NCI-H146 (cell line): ENCODE results near the gene PIAS1.
"Not testable (repeated sequence)": the region's sequence is repeated elsewhere in the genome, so short reads cannot be mapped to it uniquely, and the experiment has no call there.

Experiments
- DNase-seq: peaks from one replicate; lab custom pipeline; 2025; lab: John Stamatoyannopoulos, UW

Gene PIAS1

DNA sequence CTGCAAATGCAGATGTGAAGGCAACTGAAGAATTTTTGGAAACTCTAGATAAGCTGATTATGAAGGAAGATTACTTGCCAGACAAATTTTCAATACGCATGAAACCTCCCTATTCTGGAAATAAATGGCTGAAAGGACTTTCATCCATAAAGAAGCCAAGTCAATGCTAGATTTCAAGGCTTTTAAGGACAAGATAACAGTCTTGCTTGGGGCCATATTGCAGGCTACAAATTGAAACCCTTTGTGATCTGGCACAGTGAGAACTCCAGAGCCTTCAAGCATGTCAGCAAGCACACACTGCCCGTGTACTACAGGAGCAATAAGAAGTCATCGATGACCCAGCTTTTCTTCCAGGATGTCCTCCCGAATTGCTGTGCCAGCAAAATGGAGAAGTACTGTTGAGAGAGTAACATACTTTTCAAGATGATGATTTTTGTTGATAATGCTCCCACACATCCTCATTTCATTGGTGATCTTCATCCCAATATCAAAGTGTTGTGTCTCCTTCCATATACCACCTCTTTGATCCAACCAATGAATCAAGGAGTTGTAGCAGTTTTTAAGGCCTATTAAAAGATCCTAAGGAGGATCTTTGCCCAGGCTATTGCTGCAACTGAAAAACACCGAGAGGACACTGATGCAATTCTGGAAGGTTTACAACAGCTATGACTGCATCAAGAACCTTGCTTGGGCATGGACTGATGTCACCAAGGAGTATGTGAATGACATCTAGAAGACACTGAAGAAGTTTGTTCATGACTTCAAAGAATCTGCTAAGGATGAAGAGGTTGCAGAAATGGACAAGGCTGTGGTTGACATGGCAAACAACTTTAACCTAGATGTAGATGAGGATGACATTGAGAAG, 130.7 kb downstream of the PIAS1 start:
- no peak for DNase-seq

DNA sequence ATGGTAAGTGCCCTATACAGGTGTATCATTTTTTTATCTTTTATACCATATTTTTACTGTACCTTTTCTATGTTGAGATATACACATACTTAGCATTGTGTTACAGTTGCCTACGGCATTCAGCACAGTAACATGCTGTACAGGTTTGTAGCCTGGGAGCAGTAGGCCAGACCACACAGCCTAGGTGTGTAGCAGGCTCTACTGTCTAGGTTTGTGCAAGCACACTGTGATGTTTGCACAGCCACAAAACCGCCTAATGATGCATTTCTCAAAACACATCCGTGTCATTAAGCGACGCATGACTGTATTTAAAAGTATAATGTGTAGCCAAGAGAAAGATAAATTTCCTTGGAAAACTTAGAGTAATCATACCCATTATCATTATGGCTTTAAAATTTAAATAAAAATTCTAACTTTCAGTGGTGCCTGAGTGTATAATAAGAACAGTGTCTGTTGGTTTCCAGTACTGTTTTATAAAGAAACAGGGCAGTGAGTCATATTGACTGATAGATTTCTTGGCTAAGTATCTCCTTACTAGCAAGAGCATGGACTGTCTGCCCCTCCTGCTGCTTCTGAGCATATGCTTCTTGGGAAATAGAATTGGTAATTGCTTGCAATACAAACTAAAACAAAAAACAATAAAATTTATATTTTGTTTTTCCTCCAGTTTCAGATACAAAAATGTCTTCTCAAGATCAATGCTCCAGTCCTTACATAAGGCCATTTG, 132.7 kb downstream of the PIAS1 start:
- DNase-seq: no peak

DNA sequence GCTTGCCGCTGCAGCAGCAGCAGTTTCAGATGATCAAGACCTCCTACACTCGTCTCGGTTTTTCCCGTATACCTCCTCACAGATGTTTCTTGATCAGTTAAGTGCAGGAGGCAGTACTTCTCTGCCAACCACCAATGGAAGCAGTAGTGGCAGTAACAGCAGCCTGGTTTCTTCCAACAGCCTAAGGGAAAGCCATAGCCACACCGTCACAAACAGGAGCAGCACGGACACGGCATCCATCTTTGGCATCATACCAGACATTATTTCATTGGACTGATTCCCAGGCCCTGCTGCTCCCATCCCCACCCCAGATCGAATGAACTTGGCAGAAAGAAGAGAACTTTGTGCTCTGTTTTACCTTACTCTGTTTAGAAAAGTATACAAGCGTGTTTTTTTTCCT, 133.4 kb downstream of the PIAS1 start:
- DNase-seq: no peak

DNA sequence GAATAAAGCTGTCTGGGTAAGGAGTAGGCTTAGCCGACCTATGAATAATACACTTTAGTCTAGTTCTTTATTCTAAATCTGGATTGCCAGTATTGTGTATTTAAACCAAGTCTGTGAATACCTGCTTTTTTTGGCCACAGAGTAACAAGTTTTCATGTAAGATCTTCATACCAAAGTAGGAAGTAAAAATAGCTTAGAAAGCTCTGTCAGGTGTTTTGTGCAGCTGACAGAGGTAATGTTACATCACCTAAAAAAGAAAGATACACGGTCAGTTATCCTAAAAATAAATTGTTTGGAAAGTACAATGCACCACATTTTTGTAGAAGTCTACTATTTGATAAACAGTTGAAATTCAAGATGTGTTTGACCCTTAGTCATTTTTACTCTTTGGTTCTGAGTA, 134.5 kb downstream of the PIAS1 start:
- DNase-seq: no peak

DNA sequence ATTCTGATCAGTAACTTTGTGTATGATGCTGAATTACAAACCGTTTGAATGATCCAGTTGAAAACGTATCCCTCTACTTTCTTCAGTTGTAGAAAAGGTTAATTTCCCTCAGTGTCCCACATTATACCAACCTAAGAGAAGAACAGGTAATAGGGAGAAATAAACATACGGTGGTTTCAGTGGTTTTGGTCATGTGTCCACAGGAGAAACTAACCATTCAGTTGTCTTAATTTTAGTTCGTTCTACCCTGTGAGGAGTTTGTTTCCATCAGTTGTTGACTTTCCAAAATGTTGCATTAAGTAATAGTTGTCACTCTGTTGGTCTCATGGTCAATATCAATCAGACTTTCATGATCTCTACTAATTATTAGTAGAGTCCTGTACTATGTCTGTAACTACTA, 135.9 kb downstream of the PIAS1 start:
- no peak for DNase-seq

DNA sequence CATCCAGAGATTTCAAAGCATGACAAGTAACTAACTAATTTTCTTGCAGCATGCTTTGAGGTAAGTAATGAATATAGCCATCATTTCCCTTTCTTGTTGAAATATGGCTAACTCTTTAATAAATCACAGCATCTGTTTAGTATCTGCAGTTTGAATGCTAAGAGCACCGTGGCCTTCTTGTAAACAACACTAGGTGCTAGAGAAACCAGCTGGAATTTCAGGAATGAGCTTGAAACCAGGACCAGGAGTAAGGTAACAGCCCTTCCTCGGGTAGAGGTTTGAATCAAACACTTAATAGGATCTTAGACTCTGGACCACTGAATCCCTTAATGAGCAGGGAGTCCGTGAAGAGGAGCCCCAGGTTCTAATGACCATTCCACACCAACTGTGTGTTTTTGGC, 137.4 kb downstream of the PIAS1 start:
- DNase-seq: no peak

DNA sequence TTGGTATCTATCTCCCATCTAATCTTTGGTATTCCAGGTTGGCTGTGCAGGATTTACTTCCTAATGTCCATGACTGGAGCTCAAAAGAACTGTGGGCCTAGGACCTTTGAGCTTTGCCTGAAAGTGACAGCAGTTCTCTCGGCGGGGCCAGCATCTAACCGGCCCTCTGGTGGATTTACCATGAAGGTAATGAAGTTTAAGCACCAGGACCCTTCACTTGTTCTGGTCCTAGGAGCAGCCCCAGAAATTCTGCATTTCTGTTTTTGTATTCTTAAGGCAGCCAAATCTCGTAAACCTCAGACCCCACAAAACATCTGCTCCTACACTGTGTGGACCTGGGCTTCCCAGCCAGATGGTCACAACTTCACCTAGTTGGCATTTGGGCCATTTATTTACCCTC, 138.0 kb downstream of the PIAS1 start:
- DNase-seq: no peak

DNA sequence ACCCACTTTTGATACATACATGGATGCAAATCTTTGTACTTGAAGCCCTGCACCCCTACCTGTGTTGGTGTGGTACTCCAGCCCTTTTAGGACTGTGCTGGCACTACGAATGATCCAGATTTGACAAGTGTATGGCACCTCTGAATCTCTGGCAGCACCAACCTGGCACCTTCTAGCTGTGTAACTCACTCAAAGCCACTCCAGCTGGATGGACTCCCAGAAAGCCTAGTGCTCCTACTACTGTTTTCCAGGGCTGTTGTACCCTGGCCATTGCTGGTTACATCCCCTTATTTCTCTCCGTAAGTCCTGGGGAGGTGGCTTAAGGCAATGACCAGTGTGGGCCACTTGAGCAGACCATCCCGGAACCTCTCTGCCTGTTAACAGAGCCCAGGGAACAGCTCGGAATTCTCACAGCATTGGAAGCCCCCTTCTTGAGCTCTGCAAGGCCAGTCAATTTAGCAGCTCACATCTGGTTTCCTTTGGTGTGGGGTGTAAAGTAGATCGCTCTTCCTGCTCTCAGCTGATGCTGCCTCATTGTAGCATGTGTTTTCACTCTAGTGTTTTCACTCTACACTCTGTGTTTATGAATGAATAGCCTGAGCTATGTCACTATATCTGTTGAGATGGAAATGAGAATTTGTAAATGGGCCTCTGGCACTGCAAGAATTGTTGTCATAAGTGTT, 138.8 kb downstream of the PIAS1 start:
- DNase-seq: no peak

DNA sequence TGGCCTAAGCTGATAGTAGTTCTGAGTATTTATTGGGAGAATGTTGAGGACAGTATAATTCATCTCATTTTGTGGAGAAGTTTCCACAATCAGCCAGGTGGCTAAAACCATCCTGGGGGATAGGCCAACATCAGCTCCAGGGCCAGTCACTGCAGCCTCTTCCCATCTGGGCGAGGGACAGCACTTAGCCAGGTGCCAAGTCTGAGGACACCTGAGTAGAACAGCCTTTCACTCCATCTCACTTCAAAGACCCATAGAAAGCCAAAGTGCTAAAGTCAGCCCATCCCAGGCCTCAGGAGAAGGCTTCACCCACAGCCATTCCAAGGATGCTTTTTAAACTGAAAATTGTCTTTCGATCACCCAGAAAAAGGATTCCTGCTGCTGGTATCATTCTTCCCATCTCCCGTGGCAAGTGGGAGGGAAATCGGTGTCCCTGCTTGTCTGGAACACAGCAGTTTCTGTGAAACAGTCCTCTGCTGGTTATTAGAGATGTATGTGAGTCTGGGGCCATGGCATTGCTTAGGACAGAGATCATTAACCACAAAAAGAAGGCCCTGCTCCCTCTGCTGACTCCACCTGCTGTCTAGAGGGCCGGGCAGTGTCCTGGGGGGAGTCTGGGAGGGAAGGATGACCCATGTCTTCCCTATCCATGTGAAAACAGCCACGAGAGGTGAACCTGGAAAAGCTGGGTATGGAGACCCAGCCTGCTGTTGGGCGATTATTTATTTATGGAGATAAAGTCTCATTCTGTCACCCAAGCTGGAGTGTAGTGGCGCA, 141.4 kb downstream of the PIAS1 start:
- no peak for DNase-seq

DNA sequence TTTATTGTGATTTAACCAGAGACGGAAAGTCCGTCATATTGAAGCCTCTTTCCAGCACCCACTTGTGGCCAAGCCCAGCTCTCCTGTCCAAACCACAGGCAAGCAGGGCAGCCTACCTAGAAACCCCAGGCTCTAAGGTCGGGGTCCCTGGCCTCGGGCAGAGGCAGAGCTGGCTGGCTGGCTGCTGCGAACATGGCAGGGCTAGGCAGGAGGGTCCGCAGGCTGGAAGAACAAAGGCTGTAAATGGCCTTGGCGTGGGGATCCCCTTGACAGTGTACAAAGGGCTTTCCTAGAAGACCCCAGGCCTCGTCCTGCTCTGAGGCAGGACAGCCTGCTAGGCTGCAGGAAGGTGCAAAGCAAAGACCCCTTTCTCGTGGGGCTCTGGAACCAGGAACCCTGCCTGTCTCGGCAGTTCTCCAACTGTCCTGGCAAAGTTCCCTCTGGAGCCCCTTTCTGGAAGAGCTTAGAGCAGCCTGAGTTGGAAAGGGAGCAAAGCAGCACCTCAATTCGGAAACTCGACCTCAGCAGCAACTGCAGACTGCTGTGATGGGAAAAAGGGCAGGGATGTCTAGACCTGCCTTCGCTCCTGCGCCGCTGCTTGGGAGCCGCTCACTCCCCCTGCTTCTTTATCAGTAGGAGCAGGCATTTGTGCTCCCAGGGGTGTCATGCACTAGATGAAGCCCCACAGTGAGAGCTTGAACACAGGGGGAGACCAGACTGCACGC, 142.5 kb downstream of the PIAS1 start:
- no peak for DNase-seq

DNA sequence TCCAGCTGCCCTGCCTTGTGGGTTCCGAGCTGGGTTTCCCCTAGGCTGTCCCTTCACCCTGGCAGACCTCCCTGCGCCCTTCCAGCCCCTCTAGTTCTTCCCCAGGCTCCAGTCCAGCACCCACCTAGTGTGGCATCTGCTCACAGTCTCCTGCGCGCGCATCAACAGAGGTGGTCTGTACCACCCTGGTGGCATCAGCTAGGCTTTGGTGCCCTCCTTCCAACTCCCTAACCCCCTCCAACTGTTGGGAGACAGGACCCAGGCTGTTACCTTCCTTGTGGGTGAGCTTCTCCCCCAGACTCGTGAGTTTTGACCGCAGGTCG, 143.0 kb downstream of the PIAS1 start:
- DNase-seq: no peak

DNA sequence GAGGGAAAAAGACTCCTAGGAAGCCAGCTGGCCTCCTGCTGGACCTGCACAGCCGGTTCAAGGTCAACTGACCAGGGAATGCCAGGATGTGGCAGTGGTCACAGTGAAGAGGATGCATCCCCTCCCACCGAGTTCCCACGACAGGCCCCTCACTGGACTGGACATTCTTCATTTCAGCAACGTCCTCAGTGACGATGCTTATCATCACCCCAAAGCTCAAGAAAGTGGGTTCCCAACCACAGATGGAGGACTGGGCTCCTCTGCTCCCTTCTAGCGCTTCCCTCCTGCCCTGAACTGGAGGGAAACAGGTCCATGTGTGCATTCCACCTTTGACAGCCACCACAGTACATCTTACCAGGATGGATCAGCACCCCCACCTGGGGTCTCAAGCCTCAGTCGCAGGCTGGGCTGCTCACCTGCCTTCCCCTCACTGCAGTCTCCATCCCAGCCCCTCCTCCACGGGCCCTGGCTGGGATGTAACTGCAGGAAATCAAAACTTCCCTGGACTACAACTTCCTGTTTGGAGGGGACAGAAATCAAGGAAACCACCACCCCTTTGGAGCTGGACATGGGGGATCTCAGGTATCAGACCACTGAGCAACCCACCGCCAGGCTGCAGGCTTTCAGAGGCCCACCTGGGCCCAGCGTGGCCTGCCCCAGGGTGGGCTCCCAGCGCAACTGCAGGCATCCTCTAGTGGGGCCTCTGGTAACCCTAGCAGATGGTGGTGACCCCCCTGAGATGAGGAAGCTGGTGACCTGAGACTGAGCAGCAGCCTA, 143.7 kb downstream of the PIAS1 start:
- DNase-seq: no peak

DNA sequence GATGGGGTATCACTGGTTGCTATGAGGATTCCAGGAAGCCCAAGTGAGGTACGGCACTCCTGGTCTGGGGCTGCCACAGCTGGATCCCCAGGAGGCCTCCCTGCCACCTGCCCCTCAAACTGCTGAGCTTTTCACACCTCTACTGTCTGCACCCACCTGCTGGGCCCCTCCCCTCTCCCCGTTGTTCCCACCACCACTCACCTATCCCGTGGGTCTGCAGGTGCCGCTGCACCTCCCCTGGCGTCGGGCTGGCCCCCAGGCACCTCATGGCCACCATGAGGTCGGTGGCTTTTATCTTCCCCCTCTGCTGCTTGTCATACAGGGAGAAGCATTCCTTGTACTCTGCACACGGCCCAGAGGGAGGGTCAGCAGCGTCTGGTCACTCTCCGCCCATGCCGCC, 145.2 kb downstream of the PIAS1 start:
- DNase-seq: no peak

DNA sequence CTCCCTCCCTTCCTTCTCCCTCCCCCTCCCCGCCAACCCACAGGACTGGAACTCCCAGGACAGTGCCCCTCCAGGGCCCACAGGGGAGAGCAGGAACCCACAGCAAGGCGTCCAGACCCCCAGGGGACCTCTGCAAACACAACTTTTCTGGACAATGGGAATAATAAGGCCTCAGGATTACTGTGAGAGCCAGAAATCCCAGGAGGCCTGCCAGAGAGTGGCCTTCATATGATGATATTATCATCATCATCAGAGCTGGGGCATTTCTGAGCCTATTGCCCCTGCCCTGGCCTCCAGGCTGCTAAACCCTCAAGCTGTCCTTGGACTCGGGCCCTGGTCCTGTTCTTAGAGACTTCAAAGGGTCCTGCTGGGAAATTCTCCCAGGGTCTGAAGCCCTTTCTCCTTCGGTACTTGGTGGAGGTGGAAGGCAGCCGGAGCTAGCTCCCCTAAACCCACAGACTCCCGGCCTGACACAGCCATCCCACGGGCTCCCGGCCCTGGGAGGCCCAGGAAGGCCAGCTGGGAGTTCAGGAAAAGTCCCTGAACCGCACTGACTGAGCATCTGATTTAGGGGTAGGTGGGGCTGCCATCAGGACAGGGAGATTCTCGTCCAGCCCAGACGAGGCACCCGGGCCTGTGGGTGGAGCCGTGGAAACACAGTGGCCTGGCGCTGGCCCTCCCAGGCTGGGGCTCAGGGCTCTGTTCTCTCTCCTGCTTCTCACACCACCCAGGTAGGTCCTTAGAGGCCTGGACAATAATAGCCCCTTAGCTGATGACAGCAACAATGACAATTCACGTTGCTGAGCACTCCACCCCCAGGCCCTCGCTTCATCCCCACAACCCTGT, 146.1 kb downstream of the PIAS1 start:
- no peak for DNase-seq

DNA sequence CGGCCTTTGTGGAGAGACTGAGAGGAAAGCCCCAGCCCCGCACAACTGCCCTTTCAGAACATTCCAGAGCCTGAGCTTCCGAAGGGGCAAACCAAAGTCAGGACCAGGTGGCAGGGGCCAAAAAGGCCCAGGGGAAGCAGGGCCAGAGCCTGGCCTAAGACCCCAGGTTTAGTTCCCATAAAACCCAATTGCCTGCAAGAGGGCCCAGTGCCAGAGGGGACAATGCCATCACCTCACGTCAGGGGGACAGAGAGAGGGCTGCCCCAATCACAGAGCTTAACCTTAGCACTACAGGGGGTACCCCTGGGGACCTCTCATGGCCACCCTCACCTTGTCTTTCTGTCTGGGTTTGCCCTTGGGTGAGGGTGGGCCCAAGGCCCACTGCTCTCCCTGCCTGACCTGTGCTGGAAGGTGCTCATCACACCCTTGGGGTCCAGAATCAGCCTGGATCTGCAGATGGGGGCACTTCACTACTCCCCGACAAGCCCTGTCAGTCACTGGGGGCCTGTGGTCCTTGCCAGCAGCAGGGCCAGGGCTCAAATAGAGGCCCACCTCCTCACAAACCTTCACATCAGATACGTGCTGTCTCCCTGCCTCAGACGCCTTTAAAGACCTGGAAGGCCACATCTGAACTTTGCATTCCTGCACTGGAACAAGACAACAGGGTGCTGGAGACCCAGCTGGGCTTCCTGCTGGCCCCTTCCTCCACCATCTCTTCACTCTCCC, 147.2 kb downstream of the PIAS1 start:
- DNase-seq: no peak

DNA sequence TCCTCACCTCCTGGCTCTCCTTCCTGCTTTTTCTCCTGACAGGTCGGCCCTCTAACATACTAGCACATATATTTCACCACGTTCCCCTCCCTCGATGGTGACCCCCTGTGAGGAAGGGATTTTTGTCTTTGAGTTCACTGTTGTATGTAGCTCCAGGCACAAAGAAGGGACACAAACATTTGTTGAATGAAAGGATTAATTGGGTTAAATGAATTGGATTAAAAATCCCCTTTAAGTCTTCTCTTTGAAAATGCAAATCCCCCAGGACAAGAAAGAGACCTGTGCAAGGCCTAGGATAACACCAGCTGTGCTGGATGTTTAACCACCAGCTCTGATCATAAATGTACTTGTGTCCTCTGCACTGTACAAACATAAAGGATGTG, 147.8 kb downstream of the PIAS1 start:
- no peak for DNase-seq

DNA sequence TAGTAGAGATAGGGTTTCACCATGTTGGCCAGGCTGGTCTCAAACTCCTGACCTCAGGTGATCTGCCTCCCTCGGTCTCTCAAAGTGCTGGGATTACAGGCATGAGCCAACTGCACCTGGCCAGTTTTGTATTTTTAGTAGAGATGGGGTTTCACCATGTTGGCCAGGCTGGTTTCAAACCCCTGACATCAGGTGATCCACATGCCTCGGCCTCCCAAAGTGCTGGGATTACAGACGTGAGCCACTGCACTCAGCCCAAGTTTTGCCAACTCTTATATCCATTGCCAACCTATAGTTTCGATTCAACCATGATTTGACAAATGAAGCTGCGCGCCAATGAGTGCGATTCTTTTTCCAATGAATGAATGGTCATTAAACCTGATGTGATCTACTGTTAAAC, 148.9 kb downstream of the PIAS1 start:
- DNase-seq: not testable (repeated sequence)

DNA sequence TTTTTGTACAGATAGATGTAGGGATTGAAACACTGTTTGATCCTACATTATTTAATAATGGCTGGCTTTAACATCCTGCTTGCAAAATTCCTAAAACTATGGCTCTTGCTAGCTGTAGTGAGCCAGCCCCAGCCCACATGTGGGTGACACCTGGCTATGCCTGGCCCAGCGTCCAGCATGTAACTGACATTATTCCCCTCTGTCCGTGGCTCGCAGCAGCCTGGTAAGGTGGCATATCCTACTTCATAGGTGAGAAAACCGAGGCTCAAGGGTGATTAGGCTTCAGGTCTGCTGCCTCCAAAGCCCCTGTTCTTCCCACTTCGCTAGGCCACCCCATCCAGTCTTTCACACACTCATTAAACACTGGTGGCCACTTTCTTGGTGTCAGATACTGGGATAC, 149.4 kb downstream of the PIAS1 start:
- no peak for DNase-seq

DNA sequence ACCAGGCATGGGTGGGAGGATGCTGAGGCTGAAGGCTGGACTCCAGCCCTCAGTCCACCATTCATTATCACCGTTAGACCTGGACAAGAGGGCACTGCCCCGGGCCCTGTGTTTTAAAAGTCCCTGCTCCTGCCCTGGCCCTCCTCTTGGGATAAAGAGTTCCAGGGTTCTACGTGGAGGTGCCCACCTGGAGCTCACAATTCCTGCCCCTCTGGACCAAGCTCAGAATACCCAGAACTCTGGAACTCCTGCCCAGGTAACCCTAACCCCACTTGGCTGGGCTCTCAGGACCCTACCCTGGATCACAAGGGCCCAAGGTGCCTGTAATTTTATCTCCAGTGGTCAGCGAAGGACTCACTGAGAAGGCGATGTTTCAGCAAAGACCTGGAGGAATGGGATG, 149.8 kb downstream of the PIAS1 start:
- DNase-seq: no peak
